Fibroblast of peridontal ligament (primary cell): ENCODE results near the gene DNAAF1.
A peak's percentile ranks its signal among the peaks of the same experiment; 100 is the strongest.

ENCODE experiments used
- DNase-seq: peaks from one replicate; pipeline ENCODE4 v3.0.0-alpha.2; 2010; ENCODE audit errors: extremely low read depth

The DNAAF1 gene

GRCh38 chr16:84161037-84161436 lies 15.9 kb downstream of the DNAAF1 start:
- DNase-seq: no peak

- no peak for DNase-seq
Measured at GRCh38 chr16:84161801-84162200, 16.7 kb downstream of the DNAAF1 start.

GRCh38 chr16:84165746-84166145 lies 20.6 kb downstream of the DNAAF1 start:
- no peak for DNase-seq

DNA sequence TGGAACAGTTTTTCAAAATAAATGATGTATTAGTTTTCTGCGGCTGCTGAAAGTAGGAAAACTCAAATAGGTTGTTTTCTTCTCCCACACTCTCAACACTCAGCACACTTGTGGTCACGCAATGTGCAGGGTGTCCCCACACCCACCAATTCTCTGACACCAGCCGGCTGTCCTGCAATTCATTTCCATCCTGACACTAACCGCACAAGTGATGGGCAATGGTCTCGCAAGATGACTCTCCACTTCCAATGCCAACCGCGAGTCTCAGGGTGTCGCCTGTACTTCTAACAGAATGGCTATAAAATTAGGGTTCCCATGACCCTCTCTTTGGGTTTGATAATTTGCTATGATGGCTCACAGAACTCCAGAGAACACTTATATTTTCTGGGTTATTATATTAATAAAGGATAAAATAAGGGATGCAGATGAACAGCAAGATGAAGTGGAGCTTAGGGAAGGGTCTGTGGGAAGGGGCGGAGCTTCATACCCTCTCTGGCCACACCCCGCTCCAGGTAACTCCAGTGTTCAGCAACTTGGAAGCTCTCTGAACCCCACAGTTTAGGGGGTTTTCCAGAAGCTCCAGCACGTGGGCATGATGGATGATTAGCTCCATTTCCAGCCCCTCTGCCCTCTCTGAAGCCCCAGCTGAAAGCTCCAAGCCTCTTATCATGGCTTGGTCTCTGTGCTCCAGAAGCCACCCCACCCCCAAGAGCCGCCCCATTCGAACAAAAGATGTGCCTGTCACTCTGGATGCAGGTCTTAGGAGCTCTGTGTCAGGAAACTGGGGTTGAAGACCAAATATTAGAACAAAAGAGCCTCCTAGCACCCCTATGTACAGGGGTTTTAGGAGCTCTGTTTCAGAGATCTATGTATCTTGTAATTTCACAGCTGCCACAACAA lies 21.9 kb downstream of the DNAAF1 start:
- DNase-seq: no peak

DNA sequence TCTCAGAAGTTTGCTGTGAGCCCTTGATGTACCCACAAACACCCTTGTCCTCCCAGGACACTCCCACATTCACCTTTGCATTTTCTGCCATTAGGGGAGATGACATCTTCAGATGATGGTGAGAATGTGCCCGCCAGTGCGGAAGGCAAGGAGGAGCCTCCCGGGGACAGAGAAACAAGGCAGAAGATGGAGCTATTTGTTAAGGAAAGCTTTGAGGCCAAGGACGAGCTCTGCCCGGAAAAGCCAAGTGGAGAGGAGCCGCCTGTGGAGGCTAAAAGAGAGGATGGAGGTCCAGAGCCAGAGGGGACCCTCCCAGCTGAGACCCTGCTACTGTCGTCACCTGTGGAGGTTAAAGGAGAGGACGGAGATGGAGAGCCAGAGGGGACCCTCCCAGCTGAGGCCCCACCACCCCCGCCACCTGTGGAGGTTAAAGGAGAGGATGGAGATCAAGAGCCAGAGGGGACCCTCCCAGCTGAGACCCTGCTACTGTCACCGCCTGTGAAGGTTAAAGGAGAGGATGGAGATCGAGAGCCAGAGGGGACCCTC lies 24.7 kb downstream of the DNAAF1 start:
- DNase-seq: no peak

DNA sequence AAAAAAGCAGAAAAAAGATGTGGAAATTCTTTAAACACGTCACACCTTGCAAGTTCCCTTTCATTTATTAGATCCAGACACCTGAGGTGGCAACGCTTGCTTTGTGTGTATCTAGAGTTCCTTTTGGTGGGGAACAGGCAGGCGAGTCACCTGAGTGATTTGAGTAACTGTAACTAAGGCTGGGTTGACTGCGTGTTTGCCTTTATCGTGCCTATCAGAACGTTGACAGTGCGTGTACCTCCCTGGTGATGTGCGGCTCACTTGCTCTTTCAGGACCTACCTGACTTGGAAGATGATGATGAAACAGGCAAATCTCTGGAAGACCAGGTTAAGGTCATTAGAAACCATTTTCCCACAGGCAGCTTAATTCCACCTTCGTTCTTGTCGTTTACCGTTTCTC lies 29.3 kb downstream of the DNAAF1 start:
- no peak for DNase-seq

- DNase-seq: peak; percentile 43
Measured at GRCh38 chr16:84175350-84176081, 30.4 kb downstream of the DNAAF1 start.

DNA sequence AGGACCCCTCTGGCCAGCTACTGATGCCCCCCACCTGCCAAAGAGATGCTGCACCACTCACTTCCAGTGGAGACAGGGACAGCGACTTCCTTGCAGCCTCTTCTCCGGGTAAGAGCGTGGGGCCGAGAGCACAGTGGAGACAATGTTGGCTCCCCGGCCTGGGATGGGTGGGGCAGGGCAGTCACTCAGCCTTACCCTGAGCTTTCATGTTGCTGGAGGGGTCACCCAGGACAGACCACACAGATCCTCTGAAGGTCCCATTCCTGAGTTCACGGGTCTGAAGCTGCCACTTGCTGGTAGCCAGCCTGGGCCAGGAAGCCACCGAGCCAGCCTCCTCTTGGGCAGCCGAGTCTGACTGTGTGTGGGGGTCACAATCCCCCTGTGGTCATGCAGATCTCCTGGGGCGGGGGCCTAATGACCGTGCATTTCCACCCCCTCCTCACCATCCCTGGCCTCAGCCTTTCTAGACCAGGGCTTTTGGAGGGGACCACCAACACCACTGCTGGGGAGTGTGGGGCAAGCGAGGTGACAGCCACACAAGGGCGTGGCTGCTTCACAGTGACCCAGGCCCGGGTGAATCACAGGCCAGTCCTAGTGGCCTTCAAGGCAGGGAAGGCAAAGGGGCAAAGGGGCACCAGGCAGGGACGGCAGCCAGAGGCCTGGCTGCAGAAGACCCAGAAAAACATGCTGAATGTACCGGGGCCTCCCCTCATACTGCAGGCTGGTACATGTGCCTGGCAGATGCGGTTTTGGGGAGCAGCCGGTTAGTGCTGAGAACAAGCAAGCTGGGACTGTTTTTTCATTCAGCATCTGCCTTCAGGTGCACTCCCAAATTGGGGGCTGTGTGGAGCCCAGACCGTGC lies 31.3 kb downstream of the DNAAF1 start:
- DNase-seq: no peak

DNA sequence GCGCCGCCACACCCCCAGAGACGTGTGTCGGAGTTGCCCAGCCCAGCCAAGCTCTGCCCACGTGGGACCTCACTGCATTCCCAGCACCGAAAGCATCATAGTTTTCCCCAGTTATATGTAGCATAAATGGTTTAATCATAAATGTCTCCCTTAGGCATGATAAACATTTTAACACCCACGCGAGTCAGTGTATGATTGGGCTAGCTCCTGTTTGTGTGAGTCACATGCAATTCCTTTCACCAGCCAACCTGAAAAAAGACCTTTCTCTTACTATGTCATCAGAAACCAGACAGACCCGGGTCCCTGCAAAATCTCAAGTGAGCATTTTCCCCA lies 32.6 kb downstream of the DNAAF1 start:
- DNase-seq: no peak

DNA sequence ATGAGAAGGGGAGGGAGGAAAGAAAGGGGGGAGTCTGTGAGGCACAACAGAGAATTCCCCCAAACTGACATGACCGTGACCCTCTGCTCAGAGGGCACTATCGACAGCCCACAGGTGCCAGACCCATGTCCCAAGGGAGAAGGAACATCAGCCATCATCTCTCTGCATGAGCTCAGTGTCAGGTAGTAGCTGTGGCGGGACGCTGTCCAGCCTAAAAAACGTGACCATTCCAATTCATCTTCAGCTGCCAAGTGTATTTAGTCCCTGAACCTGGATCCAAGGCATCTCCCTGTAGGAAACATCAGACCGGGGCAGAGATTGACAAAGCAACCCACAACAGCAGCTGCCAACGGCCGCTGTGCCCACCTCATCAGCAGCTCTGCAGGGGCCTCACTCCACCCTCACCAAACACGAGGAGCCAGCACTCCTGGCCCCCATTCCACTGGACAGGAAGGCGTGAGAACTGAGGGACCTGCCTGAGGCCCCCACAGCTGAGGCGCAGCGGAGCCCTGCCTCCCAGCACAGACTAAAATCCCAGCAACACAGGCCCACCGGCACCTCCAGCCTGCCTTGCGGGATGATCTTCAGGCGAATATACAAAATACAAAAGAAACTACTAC lies 33.1 kb downstream of the DNAAF1 start:
- no peak for DNase-seq

GRCh38 chr16:84178892-84179611 lies 33.9 kb downstream of the DNAAF1 start:
- DNase-seq: no peak

GRCh38 chr16:84179612-84180320 lies 34.7 kb downstream of the DNAAF1 start:
- no peak for DNase-seq

GRCh38 chr16:84180519-84181140 lies 35.5 kb downstream of the DNAAF1 start:
- DNase-seq: no peak

DNA sequence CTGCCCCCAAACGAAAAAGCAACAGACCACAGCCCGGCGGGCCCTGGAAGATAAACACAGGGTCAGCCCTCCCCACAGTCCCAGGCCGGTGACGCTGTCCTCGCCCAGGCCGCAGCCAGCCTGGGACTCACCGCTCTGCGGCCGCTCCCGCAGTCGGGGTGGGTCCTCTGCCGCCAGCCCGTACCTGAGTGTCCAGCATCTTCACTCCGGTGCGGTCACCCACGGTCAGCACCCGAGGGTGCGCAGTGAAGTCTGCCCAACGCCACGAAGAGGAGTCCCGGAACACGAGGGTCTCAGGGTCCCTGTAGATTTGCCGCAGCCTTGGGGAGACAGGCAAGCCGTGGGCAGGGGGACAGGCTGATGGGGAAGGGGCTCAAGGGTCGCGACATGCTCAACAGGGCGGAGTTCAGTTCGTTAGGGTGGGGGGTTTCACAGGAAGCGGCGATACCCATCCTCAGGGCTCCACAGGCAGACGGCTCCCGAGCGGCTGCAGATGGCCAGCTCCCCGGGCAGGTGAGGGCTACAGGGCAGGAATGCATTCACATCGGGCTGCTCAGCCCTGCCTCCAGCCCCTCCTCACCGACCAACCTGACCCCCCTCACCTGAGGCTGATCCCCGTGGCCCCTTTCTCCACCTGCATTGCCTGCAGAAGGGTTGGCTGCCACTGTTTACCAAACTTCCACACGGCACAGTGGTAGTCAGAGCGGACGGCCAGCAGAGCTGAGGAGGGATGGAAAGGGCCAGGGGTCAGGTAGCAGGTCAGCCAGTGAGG lies 36.2 kb downstream of the DNAAF1 start:
- no peak for DNase-seq

- DNase-seq: no peak
Measured at GRCh38 chr16:84182104-84182503, 37.0 kb downstream of the DNAAF1 start.

GRCh38 chr16:84182680-84183571 lies 37.8 kb downstream of the DNAAF1 start:
- DNase-seq: no peak

DNA sequence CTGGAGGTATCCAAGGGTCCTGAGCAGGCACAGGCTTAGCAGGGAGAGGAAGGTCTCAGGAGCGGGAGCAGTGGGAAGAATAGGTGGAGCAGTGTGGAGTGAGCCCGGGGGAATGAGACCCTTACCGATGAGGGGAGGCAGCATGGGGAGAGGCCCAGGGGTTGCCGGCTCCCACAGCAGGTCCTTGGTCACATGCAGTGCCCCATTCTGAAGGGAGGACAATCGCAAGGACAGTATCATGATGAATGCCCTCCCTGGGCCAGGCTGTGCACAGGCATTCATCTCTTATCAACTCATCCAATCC lies 38.4 kb downstream of the DNAAF1 start:
- no peak for DNase-seq
